GM15510 (cell line): ENCODE measurements around the gene BUB3.

Experiments
- POLR2A ChIP-seq: IDR thresholded peaks from 3 replicates; pipeline ENCODE4 v1.6.1; 2011; ENCODE audit warnings: borderline replicate concordance; ENCODE audit not compliant: insufficient read length; ENCODE audit errors: extremely low read depth

Gene BUB3

GRCh38 chr10:123139165-123139520 lies 15.1 kb upstream of the BUB3 start:
- TF ChIP-seq POLR2A, result no peak

GRCh38 chr10:123139521-123140163 lies 14.6 kb upstream of the BUB3 start:
- no peak for TF ChIP-seq POLR2A

- TF ChIP-seq POLR2A, result no peak
Observed at GRCh38 chr10:123140164-123140982, 13.8 kb upstream of the BUB3 start.

- TF ChIP-seq POLR2A, result no peak
Observed at GRCh38 chr10:123140983-123141390, 13.2 kb upstream of the BUB3 start.

GRCh38 chr10:123141791-123142700 lies 12.2 kb upstream of the BUB3 start:
- no peak for TF ChIP-seq POLR2A

GRCh38 chr10:123142701-123143161 lies 11.5 kb upstream of the BUB3 start:
- no peak for TF ChIP-seq POLR2A

GRCh38 chr10:123143162-123143824 lies 10.9 kb upstream of the BUB3 start:
- no peak for TF ChIP-seq POLR2A

- TF ChIP-seq POLR2A, result no peak
Observed at GRCh38 chr10:123143825-123144168, 10.4 kb upstream of the BUB3 start.

GRCh38 chr10:123144697-123145541 lies 9.3 kb upstream of the BUB3 start:
- no peak for TF ChIP-seq POLR2A

- no peak for TF ChIP-seq POLR2A
Observed at GRCh38 chr10:123145542-123146012, 8.6 kb upstream of the BUB3 start.

GRCh38 chr10:123146013-123146893 lies 7.9 kb upstream of the BUB3 start:
- no peak for TF ChIP-seq POLR2A

GRCh38 chr10:123146894-123147634 lies 7.1 kb upstream of the BUB3 start:
- no peak for TF ChIP-seq POLR2A
